MM.1S (cell line): ENCODE measurements around the gene SLC37A1.

Experiments
- CTCF ChIP-seq: fragments of 300-600 bp; sonication (generic); IDR thresholded peaks from 2 replicates; pipeline ENCODE4 v1.5.1; 2016; ENCODE audit warnings: antibody characterized with exemption, low read length, mixed read lengths
- EZH2 ChIP-seq: fragments of 300-600 bp; sonication (generic); optimal IDR thresholded peaks from 2 replicates; pipeline ENCODE3; 2017; ENCODE audit warnings: low read depth, mild to moderate bottlenecking, antibody characterized with exemption, low read length, mixed read lengths
- EZH2phosphoT487 ChIP-seq: fragments of 300-600 bp; sonication (generic); IDR thresholded peaks from 2 replicates; pipeline ENCODE4 v1.6.1; 2018; ENCODE audit warnings: antibody characterized with exemption, low read length

- TF ChIP-seq CTCF (no peak), EZH2phosphoT487 (no peak), EZH2 (no peak)
These were observed 1.2 kb downstream of the SLC37A1 start for GRCh38 chr21:42514883-42515228.
